Body of pancreas (tissue), 4 donors: ENCODE results near the gene GPR155.

Source experiments
- CTCF ChIP-seq, 7 experiments: fragments of 450-650 bp in 4 of 7; fragments of 200-600 bp in 3 of 7; sonication (generic) in 3 of 7; IDR thresholded peaks; one replicate each; pipeline ENCODE4 v1.5.1; 2016 to 2019; ENCODE audit warnings: antibody characterized with exemption in 7 of 7
- POLR2A ChIP-seq, 3 donors: fragments of 450-650 bp; IDR thresholded peaks; one replicate each; pipeline ENCODE4 v1.6.1; 2016; ENCODE audit warnings: antibody characterized with exemption in 3 of 3, mild to moderate bottlenecking in 2 of 3

GRCh38 chr2:174484573-174484972 is 2.3 kb downstream of the GPR155 start:
- TF ChIP-seq POLR2A (IDR thresholded peaks at IDR 0.05): no peak
- TF ChIP-seq CTCF (IDR thresholded peaks at IDR 0.05): no peak
